GM21447 (cell line): ENCODE results near the gene TIGAR.

Source experiments
- ATAC-seq: cut with Tn5 transposase; IDR thresholded peaks from one replicate; pipeline ENCODE4 v1.9.1; 2021; ENCODE audit not compliant: unreplicated experiment

TIGAR gene

GRCh38 chr12:4370265-4370664 lies 49.3 kb downstream of the TIGAR start:
- no peak for ATAC-seq

GRCh38 chr12:4372653-4373052 lies 51.6 kb downstream of the TIGAR start:
- no peak for ATAC-seq

DNA sequence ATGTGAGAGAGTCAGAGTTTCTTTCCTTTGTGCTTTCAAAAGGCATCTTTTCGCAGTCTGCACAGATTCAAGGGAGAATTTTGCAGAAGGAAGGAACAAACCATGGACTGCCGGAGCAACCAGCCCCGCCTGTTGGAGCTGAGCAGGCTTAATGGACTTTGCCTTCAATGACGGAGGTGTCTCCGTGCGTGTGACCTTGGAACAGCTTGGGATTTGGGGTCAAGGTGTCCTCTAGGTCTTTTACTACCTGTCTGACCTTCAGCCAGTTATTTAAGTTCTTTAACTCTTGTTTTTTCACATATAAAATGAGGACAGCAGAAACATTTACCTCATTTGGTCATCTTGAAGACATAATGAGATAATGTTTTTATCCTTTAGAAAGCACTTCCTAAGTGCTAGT lies 54.4 kb downstream of the TIGAR start:
- no peak for ATAC-seq

DNA sequence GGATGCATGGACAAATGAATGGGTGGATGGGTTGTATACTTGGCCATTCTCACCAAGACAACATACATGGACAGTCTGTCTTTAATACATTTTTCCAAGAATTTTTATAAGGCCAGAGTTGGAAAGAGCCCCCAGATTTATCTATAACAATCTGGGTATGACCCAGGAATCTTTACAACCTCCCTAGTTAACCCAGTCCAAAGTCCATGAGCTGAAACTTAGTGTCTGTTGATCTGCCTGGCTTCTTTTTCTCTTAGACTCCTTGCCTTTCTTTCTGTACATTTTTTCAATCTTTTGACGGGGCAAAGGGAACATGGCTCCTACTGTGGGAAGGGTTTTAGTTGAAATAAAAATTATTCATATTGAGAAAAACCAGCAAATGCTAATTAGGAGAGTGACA lies 57.8 kb downstream of the TIGAR start:
- ATAC-seq = no peak

DNA sequence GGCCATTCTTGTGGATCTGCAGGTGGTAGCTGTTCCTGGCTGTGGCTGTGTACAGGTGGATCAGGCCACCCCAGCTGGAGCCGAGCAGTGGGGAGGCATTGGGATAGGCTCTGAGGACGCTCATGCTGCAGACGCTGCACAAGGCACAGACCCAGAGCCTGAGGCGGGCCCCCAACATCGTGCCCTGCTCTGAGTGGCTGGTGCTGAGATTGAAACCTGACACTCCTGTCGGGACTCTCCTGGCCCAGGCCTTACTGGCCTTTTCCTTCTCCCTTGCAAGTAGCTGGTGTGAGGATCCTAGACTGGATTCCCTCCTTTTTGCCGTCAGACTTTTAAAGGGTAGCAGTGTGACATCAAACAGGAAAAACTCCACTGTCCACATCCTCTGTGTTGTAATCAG lies 58.4 kb downstream of the TIGAR start, which contains the start of gene FGF23:
TSS of gene FGF23 (minus strand) at position 308 of the 400 bp plus-strand sequence. CDS start at position 178, 130 bp downstream.
- ATAC-seq = no peak

DNA sequence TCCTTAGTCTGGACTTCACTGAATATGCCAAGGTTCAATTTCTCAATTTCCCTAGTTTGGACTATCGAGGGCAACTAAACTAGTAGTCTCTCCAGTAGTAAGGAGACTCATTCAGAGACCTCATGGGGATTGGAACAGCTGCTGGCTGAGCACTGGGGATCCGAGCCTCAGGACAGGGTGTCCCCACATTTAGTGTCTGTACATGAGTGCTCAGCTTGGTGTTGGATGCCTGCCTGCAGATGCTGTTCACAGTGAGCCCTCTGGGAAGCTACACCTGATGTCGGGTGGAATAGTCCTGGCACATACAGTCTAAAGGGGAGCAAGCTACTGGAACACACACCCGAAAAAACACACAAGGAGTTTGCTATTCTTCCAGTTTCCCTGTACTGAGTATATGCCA lies 59.3 kb downstream of the TIGAR start:
- ATAC-seq = no peak

DNA sequence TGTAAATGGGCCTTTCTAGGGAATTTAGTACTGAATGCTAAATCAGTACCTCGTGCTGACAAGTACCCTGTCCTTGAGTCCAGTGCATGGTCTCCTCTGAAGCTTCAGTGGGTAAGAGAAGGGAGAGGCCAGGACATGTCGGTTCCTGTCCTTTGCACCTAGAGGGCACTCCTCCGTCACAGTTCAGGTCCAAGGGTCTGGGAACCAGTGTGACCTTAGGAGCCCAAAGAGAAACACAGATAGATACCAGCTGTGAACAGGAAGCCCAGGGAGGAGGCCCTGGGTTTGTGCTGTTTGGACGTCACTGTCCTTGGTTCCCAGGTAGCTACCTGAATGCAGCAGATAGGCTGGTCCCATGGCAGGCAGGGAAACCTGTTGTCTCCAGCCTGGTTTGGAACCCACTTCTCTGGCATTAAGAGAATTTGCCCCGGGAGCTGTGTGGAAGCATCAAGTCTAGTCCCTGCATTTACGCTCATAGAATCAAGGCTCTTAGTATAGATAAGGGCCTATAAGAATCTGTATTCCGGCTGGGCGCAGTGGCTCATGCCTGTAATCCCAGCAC lies 62.4 kb downstream of the TIGAR start:
- ATAC-seq = no peak

DNA sequence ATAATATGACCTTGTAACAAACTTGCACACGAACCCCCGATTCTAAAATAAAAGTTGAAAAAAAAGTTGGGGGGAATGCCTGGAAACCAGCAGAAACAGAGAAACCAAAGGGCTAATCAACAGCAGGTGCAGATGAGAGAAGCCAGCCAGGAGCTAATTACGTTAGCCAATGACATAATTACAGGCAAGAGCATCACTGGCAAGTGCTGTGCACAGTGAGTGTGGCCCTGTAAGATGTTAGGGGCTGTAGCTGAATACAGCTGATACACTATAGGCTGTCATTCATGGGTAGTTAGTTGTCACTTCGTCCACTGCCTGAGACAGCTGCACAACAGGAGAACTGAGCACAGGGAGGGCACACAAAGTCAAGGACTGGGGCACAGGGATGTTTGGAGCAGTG lies 65.8 kb downstream of the TIGAR start:
- no peak for ATAC-seq

GRCh38 chr12:4387607-4388006 lies 66.6 kb downstream of the TIGAR start:
- no peak for ATAC-seq

GRCh38 chr12:4388032-4388431 lies 67.0 kb downstream of the TIGAR start:
- no peak for ATAC-seq

DNA sequence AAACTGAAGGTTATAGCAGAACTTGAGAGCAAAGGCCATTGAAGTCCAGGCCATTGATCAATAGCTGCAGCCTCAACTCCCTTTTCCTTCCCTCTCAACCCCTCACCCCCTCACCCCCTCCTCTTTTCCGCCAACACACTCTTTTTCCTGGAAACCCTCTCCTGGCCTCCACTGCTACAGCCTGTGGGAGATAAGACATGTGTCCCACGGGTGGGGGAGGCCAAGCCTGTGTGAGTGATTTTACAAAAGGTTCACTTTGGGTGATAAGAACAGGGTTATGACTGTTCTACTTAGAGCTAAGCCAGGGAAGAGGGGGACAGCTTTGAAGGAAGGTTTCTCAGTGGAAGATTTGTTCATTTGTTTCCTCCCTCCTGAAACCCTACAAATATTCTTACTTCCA lies 67.6 kb downstream of the TIGAR start:
- ATAC-seq = no peak

GRCh38 chr12:4392223-4392742 lies 71.3 kb downstream of the TIGAR start:
- no peak for ATAC-seq

GRCh38 chr12:4393211-4393610 lies 72.2 kb downstream of the TIGAR start:
- no peak for ATAC-seq

DNA sequence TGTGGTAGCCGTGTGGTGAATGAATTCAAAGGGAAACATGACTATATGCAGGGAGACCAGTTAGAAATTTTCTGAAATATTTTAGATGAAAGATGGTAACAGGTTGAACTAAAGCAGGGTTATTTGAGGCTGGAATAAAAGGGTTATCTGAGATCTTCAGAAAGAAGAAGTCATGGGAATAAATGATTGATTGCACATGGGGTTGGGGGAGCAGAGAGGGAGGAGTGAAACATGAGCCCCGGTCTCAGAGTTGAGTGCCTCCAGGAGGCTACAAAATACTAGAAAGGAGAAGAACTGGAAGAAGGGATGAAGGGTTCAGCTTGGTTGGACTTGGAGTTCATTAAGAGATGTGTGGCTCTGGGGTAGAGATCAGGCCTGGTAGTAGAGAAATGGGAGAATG lies 74.8 kb downstream of the TIGAR start:
- no peak for ATAC-seq

GRCh38 chr12:4401117-4401516 lies 80.1 kb downstream of the TIGAR start:
- no peak for ATAC-seq

DNA sequence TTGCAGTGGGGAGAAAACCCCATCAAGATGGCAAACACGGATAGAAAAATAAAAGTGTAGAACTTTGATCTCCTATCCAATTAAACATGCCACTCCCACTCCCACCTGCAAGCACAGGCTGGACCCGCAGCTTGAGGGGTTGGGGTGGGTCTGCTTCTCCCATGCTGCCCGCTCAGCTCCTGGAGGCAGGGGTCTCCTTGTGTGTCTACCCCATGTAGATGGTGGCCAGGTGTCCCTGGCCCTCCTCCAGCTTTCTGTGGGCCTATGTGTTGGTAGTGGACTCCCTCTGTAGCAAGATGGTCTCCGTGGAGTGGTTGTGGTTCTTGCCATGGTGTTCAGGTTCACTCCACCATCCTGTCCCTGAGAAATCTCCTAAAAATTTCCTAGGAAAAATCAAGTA lies 82.0 kb downstream of the TIGAR start:
- no peak for ATAC-seq
